GM23338 (cell line): ENCODE measurements around the gene GPR135. TPM values are rescaled to one million over a fixed set of nuclear protein-coding genes. Genes with fewer than 3 reads are reported as not detected.

Experiments
- ATAC-seq: fragments of 200-7000 bp; cut with Tn5 transposase; 3 replicates; pipeline ENCODE4 v1.9.1; 2020
- DNase-seq: peaks from one replicate; pipeline ENCODE4 v3.0.0-alpha.2; 2015; ENCODE audit warnings: low spot score
- H2AFZ ChIP-seq: fragments of 200-600 bp; sonication (generic); 2 replicates; pipeline ENCODE4 v1.8.0; 2016; ENCODE audit warnings: antibody characterized with exemption, mild to moderate bottlenecking, moderate library complexity
- H3F3A ChIP-seq: fragments of 200-600 bp; sonication (generic); replicated peaks from 2 replicates; pipeline ENCODE4 v1.8.0; 2017; ENCODE audit warnings: antibody characterized with exemption, mixed run types, low read depth
- H3K27ac ChIP-seq: fragments of 200-600 bp; sonication (generic); 2 replicates; pipeline ENCODE4 v1.6.1; 2016; ENCODE audit warnings: low read depth
- H3K27me3 ChIP-seq: fragments of 200-600 bp; sonication (generic); 2 replicates; pipeline ENCODE4 v1.8.0; 2016; ENCODE audit warnings: mild to moderate bottlenecking, mixed run types, moderate library complexity; ENCODE audit not compliant: insufficient read depth
- H3K36me3 ChIP-seq: fragments of 200-600 bp; sonication (generic); 2 replicates; pipeline ENCODE4 v1.8.0; 2016; ENCODE audit warnings: mild to moderate bottlenecking; ENCODE audit not compliant: insufficient read depth
- H3K4me1 ChIP-seq: fragments of 200-600 bp; sonication (generic); 2 replicates; pipeline ENCODE4 v1.8.0; 2016; ENCODE audit warnings: mild to moderate bottlenecking, moderate library complexity; ENCODE audit not compliant: insufficient read depth
- H3K4me2 ChIP-seq: fragments of 200-600 bp; sonication (generic); 2 replicates; pipeline ENCODE4 v1.7.1; 2017; ENCODE audit warnings: mixed run types
- H3K4me3 ChIP-seq: fragments of 200-600 bp; sonication (generic); 2 replicates; pipeline ENCODE4 v1.6.1; 2016; ENCODE audit warnings: mixed run types
- H3K79me2 ChIP-seq: fragments of 200-600 bp; sonication (generic); replicated peaks from 2 replicates; pipeline ENCODE4 v1.8.0; 2017; ENCODE audit warnings: mild to moderate bottlenecking; ENCODE audit not compliant: insufficient read depth
- H3K9me2 ChIP-seq: fragments of 200-600 bp; sonication (generic); 2 replicates; pipeline ENCODE4 v1.8.0; 2017; ENCODE audit not compliant: insufficient read depth
- H4K20me1 ChIP-seq: fragments of 200-600 bp; sonication (generic); replicated peaks from 2 replicates; pipeline ENCODE4 v1.8.0; 2017; ENCODE audit warnings: mild to moderate bottlenecking; ENCODE audit not compliant: insufficient read depth
- H3K27ac Mint-ChIP-seq: 2 replicates; pipeline ENCODE4 v1.8.0; 2020; ENCODE audit warnings: inconsistent platforms, mild to moderate bottlenecking, moderate library complexity, mixed read lengths
- H3K27me3 Mint-ChIP-seq: 3 replicates; pipeline ENCODE4 v1.8.0; 2022; ENCODE audit warnings: low read depth, mild to moderate bottlenecking, moderate library complexity, mixed read lengths, inconsistent platforms; ENCODE audit not compliant: insufficient read depth, poor library complexity
- H3K36me3 Mint-ChIP-seq: 3 replicates; pipeline ENCODE4 v1.8.0; 2021; ENCODE audit warnings: low read depth, mild to moderate bottlenecking, inconsistent platforms, moderate library complexity, mixed read lengths
- H3K4me1 Mint-ChIP-seq: 3 replicates; pipeline ENCODE4 v1.8.0; 2020; ENCODE audit warnings: mild to moderate bottlenecking, inconsistent platforms, mixed read lengths
- H3K4me3 Mint-ChIP-seq: 3 replicates; pipeline ENCODE4 v1.8.0; 2021; ENCODE audit warnings: moderate library complexity, mild to moderate bottlenecking, inconsistent platforms, mixed read lengths
- H3K9me3 Mint-ChIP-seq: 3 replicates; pipeline ENCODE4 v1.8.0; 2020; ENCODE audit warnings: moderate library complexity, mild to moderate bottlenecking, inconsistent platforms, mixed read lengths
- ZNF114 ChIP-seq: fragments of 250-450 bp; sonication (Bioruptor Pico); IDR thresholded peaks from 2 replicates; pipeline ENCODE4 v1.5.0; 2020; ENCODE audit warnings: mild to moderate bottlenecking, moderate library complexity
- ZNF462 ChIP-seq: fragments of 250-450 bp; sonication (Bioruptor Pico); IDR thresholded peaks from 2 replicates; pipeline ENCODE4 v1.5.0; 2020; ENCODE audit warnings: mild to moderate bottlenecking, moderate library complexity
- polyA plus RNA-seq: library from polyadenylated mRNA; unstranded; fragments of >200 nt; fragmentation: Nextera tagmentation; extraction: Ambion mirVana; gene quantifications from 2 replicates; pipeline ENCODE4 v1.2.1, GENCODE V29; 2016
- total RNA-seq: library from RNA; depleted of rRNA; stranded (reverse); fragments of >200 nt; shearing (Covaris generic); gene quantifications from 2 replicates; pipeline ENCODE4 v1.2.3, GENCODE V29; 2014
- TF ChIP-seq, protein P1 (sequence below), 2 experiments: fragments of 200-600 bp in 1 of 2; sonication (generic) in 1 of 2; conservative IDR thresholded peaks; 2 replicates each; pipeline versions ENCODE4 v1.5.1 to v1.6.1; 2016 to 2017; ENCODE audit warnings: antibody characterized with exemption in 2 of 2, low read depth in 2 of 2, mild to moderate bottlenecking in 2 of 2, moderate library complexity in 1 of 2

The GPR135 gene
- total and polyA plus RNA-seq, 2 experiments from 2014 or later, result 0.47 to 2.2 TPM

DNA sequence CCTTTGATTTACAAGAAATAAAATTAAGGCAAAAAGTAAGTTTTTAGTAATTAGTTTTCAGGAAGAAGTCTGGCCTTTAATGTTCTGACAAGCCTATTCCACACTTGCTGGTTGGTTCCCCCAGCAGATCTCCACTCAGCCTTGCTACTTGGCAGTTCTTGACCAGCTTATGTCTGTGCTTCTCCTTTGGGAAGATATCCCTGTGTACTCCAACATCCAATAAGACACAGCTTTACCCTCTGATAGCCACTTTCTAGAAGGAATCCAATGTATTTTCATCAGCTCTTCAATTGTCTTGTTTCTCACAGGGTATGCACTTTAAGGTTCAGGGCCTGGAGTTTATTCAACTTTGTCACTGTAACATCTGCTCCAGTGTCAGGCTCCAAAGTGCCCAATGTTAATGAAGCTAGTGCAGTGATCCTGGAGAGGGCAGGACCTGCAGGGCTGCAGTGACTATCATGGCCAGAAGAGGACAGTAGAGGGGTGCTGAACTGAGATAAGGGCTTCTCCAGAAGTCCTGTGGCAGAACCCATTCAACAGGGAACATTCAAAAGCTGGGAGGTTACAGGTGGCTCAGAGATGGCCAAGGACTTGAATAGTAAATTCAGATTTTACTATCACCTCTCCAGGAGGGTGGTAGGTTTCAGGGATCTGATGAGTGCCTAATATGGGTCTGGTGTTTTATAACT lies 42.0 kb upstream of the GPR135 start:
- H3K27ac ChIP-seq, result no peak overlapping the region
- H3K27ac Mint-ChIP-seq, result no peak overlapping the region
- H3K36me3 Mint-ChIP-seq, result peaks cover 9% of the 10 kb centered on the region; the same call in 2 of the 3 replicates

More for the DNA sequence above, 42.0 kb upstream of the GPR135 start:
- Histone ChIP-seq H3K27me3 (no peaks in the 10 kb centered on the region), H3K4me3 (no peak overlapping the region), H2AFZ (no peak overlapping the region), H4K20me1 (no peaks in the 10 kb centered on the region), H3K79me2 (no peaks in the 10 kb centered on the region), H3K4me1 (no peaks in the 10 kb centered on the region), H3K36me3 (peaks cover 5% of the 10 kb centered on the region; the same call in 1 of the 2 replicates), H3K9me2 (no peaks in the 10 kb centered on the region), H3F3A (no peaks in the 10 kb centered on the region), H3K4me2 (no peak overlapping the region)
- H3K27me3 Mint-ChIP-seq, result no peaks in the 10 kb centered on the region
- TF ChIP-seq, protein P1, sequence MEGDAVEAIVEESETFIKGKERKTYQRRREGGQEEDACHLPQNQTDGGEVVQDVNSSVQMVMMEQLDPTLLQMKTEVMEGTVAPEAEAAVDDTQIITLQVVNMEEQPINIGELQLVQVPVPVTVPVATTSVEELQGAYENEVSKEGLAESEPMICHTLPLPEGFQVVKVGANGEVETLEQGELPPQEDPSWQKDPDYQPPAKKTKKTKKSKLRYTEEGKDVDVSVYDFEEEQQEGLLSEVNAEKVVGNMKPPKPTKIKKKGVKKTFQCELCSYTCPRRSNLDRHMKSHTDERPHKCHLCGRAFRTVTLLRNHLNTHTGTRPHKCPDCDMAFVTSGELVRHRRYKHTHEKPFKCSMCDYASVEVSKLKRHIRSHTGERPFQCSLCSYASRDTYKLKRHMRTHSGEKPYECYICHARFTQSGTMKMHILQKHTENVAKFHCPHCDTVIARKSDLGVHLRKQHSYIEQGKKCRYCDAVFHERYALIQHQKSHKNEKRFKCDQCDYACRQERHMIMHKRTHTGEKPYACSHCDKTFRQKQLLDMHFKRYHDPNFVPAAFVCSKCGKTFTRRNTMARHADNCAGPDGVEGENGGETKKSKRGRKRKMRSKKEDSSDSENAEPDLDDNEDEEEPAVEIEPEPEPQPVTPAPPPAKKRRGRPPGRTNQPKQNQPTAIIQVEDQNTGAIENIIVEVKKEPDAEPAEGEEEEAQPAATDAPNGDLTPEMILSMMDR (conservative IDR thresholded peaks at IDR 0.05; ENCODE audit: low read depth in 2 of 2), result peak; percentile 94 to 96
- peak; percentile 49; the same call in 1 of the 2 replicates for TF ChIP-seq ZNF462 (CRISPR knock-in tag)
- no peak for TF ChIP-seq ZNF114 (CRISPR knock-in tag)
- DNase-seq, result peak; percentile 90
- no peak overlapping the region for H3K4me3 Mint-ChIP-seq
- H3K9me3 Mint-ChIP-seq, result peaks cover 4% of the 10 kb centered on the region; the same call in 2 of the 3 replicates
- peak; percentile 97 for ATAC-seq
- peaks cover 9% of the 10 kb centered on the region; the same call in 2 of the 3 replicates for H3K4me1 Mint-ChIP-seq
